GM18519 (cell line): ENCODE results near the gene TEX2.
"Not testable (repeated sequence)": the region's sequence is repeated elsewhere in the genome, so short reads cannot be mapped to it uniquely, and the experiment has no call there.

ENCODE experiments used
- ATAC-seq: cut with Tn5 transposase; IDR thresholded peaks from one replicate; pipeline ENCODE4 v1.9.1; 2021; ENCODE audit warnings: mild to moderate bottlenecking, moderate library complexity; ENCODE audit not compliant: unreplicated experiment, low FRiP score

TEX2 gene

GRCh38 chr17:64240741-64241347, 22.2 kb downstream of the TEX2 start:
- no peak for ATAC-seq

DNA sequence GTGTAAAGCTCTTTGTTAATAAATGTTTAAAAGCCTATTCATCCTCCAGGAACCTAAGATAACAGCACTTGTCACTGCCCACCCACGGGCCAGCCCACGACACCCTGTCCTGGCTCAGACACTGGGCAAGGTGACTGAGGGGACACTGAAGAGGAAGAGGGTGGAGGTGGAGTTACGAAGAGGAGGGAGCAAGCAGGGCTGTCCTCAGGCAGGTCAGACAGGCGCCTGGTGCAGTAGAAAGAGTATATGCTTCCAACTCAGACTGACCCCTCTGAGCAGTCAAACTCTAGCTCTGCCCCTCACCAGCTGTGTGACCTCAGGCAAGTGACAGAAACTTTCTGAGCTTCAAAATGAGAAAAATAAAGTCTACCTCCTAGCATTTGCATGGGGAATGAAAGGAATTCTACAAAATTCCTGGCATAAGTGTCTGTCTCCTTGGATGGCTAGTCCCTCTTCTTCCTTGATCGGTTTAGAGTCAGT, 22.8 kb downstream of the TEX2 start:
- ATAC-seq, result no peak

- ATAC-seq, result not testable (repeated sequence)
Measured at GRCh38 chr17:64238449-64238848, 24.6 kb downstream of the TEX2 start.

DNA sequence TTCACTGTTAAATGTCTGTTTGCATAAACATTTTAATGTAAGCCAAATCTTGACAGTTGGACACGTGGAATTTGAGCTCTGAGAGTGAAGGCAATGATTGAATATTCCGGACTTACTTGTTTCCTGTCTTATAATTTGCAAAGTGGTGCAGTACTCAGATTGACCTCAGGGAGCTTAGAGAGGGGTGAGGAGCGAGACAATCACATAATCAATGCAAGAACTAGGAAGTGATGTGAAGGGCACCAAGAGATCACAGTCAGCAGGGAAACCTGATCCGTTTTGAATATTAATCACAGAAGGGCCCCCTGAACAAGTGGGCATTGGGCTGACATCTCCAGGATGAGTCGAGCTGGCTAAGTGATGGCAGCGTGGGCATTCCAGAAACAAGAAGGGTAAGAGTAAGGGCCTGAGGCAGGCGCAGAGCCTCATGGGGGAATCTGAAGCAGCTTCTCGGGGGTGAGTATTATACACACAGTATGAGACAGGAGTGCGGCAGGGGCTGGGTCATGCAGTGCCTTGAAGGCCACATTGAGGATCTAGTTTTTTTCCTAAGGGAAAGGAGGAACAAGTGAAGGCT, 26.1 kb downstream of the TEX2 start:
- ATAC-seq, result no peak

GRCh38 chr17:64234961-64235360, 28.1 kb downstream of the TEX2 start:
- no peak for ATAC-seq

- no peak for ATAC-seq
Measured at GRCh38 chr17:64232466-64233262, 30.4 kb downstream of the TEX2 start.

DNA sequence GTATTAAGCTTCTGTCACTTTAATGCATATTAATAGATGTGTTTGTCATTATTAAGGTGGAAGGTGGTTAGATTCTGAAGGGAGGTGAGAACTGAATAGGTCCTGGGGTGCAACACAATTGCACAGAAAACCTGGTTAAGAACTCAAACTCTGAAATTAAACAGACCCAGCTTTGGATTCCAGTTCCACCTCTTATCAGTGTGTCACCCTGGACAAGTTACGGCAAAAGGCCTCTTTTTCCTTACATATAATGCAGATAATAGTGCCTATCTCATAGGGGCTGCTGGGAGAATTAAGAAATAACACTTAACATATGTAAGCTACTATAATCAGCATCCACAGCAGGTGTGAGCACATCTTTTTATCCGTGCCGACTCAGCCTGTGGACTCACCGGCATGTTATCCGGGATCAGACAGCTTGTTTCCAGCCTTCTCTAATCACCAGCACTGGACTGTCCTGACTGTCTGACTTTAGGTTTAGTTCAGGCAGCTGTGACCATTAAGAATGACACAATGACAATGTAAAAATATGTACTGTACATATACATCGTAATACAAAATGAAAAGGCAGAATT, 31.4 kb downstream of the TEX2 start:
- ATAC-seq, result no peak

DNA sequence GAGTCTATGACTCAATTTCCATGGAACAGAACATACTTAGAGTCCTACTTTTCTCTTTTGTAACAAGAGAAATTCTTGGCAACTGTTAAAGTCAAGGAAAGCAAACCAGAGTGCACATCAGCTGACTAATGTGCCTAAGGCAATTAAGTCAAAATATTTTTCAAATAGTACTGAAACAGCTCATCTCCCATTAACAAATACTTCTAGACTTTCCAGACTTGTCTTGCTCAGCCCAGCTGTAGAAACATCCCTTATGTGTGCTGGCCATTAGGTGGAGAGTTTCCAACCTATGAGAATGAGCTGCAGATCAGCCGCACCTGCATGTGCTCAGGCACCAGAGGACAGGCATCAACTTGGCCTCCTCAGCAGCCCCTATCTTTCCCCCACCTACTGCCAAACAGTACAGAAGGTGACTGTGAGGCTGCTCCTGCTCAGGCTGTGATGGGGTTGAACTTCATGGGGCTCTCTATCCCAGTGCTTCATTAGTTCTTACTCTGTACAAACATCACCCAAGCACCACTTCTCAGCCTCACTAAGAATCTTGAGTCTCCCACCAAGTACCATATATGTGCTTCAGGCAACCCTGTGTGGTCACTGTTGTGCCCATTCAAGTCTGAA, 32.2 kb downstream of the TEX2 start:
- no peak for ATAC-seq

- no peak for ATAC-seq
Measured at GRCh38 chr17:64229815-64230728, 33.0 kb downstream of the TEX2 start.

- no peak for ATAC-seq
Measured at GRCh38 chr17:64226132-64226531, 36.9 kb downstream of the TEX2 start.

- no peak for ATAC-seq
Measured at GRCh38 chr17:64225410-64225809, 37.6 kb downstream of the TEX2 start.

GRCh38 chr17:64223931-64224629, 39.0 kb downstream of the TEX2 start:
- no peak for ATAC-seq

DNA sequence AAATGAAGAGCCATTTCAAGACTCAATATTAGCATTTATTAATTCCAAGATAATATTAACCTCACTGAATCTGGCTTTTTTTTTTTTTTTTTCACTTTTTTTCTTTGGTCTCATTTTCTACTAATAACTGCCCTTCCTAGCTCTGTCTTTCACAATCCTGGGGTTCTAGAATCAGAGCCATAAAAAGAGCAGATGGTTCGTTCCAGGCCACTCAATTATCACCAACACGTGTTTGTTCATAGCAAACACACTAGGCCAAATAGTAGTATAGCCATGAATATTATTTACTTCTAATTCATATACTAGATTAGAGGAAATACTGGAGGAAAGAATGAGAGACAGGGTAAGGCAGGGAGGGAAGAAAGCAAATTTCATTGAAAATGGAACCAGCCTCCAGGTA, 39.8 kb downstream of the TEX2 start:
- ATAC-seq, result no peak

DNA sequence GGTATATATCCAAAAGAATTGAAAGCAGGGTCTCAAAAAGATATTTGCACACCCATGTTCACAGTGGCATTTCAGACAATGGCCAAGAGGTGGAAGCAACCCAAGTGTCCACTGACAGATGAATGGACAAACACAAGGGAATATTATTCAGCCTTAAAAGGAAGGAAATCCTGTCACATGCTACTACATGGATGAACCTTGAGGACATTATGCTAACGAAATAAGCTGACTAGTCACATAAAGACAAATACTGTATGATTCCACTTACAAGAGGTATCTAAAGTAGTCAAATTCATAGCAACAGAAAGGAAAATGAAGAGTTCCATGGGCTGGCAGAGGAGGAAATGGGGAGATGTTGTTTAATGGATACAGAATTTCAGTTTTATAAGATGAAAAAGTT, 41.4 kb downstream of the TEX2 start:
- no peak for ATAC-seq

DNA sequence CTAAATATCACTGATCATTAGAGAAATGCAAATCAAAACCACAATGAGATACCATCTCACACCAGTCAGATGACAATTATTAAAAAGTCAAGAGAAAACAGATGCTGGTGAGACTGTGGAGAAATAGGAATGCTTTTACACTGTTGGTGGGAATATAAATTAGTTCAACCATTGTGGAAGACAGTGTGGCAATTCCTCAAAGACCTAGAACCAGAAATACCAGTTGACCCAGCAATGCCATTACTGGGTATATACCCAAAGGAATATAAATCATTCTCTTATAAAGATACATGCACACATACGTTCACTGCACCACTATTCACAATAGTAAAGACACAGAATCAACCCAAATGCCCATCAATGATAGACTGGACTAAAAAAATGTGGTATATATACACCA, 42.5 kb downstream of the TEX2 start:
- not testable (repeated sequence) for ATAC-seq

DNA sequence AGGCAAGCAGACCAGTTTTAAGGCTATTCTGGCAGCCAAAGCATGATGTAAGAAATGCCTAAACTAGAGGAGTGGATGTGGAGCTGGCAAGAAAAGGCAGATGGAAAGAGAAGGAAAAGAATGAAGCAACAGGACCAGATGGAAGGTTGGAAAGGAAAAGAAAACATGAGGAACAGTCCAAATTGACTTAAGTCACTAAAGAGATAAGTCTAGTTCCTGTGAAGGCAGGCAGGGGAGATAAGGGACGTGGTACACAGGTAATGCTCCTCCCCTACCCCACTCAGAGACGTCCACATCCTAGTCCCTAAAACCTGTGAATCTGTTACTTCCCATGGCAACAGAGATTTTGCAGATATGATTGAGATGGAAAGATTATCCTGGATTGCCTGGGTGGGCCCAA, 43.5 kb downstream of the TEX2 start:
- no peak for ATAC-seq

GRCh38 chr17:64218066-64218465, 45.0 kb downstream of the TEX2 start:
- ATAC-seq, result peak; percentile 61

GRCh38 chr17:64217249-64217691, 45.8 kb downstream of the TEX2 start:
- no peak for ATAC-seq
